KBM-7 (cell line): ENCODE results near the gene VANGL2.
"Not testable (repeated sequence)": the region's sequence is repeated elsewhere in the genome, so short reads cannot be mapped to it uniquely, and the experiment has no call there.

Source experiments
- DNase-seq: peaks from one replicate; pipeline ENCODE4 v3.0.0-alpha.2; 2015
- in situ Hi-C: fragments of 300-500 bp; cut with MboI; formaldehyde crosslinking; loops from 2 replicates; pipeline ENCODE4 v1.14.3; 2020; ENCODE audit warnings: low sequenced_read_pairs, low pct_unique_long_range_greater_than_20kb, mixed read lengths

VANGL2 gene

DNA sequence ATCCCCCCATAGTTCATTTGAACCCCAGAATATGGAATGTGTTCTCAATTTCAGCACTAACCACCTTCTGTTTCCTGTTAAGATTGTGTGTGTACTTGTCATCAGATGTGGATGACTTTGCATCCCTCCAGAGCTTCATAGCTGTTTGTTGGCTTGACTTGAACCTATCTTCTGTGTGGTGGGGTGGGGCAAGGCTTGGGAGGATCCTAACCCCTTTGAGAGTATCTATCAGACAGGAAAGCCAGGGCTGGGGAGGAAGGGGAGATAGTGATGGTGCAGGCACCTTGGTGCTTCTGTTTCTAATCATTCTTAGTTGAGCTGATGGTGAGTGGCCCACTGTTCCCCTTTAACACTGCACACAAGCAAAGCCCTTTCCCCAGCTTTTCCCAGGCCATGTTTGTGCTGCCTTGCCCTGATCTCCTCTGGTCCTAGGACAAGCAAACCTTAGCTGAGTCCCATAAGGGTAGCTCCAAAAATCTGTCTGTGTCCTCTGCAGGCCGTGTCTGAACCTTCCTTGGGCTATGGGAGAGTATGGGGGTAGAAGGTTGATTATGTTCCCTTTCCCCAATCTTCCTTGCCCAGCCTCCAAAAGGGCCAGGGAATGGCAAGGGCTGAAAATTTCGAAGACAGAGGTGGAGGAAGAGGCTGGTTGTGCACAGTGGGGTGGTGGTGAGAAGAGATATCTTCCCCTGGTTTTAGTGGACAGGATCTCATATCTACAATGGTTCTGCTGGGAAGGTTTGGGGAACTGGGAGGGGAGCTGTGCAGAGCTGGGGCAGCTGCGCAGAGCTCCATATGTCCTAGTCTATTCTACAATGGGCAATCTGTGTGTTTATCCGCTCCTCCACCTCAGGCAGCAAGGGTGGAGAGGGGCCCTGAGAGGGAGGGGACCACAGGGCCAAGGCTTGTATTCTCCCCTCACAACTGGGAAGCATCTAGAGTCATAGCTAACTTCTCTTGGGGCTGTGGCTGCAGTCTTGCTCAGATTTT lies 32.1 kb upstream of the VANGL2 start:
- in situ Hi-C loops, result no loop called here
- DNase-seq, result no peak

DNA sequence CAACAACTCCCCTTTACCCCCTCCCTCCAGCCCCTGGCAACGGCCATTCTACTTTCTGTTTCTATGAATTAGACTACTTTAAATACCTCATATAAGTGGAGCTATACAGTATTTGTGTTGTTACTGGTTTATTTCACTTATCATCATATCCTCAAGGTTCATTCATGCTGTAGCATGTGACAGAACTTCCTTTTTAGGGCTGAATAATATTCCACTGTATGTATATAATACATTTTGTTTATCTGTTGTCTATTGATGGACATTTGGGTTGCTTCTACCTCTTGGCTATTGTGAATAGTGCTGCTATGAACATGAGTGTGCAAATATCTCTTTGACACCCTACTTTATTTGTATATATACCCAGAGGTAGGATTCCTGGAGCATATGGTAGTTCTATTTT lies 31.3 kb upstream of the VANGL2 start:
- in situ Hi-C loops, result no loop called here
- DNase-seq, result no peak

GRCh38 chr1:160370561-160371345 lies 29.6 kb upstream of the VANGL2 start:
- no peak for DNase-seq
- in situ Hi-C loops, result no loop called here

- in situ Hi-C loops, result no loop called here
Measured at GRCh38 chr1:160371346-160371631, 29.1 kb upstream of the VANGL2 start.

DNA sequence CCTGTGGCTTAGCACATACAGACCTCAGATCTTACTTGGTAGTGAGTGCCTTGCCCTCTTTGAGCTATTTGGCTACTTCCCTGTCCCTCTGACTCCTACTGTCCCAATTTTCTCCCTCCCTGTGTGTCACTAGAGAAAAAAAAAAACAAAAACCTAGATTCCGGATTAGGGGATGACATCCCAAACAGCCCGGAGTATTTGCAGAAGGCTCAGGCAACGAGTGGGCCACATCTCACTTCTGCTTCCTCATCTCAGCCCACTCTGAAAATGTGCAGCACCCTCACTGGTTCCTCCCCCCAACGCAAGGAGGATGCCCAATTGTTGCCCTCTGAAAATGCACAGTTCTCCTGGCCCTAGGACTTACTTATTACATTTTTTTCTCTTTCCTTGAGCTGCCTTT lies 28.6 kb upstream of the VANGL2 start:
- in situ Hi-C loops, result no loop called here
- no peak for DNase-seq

More at GRCh38 chr1:160371346-160371631, 29.1 kb upstream of the VANGL2 start:
- DNase-seq, result no peak

DNA sequence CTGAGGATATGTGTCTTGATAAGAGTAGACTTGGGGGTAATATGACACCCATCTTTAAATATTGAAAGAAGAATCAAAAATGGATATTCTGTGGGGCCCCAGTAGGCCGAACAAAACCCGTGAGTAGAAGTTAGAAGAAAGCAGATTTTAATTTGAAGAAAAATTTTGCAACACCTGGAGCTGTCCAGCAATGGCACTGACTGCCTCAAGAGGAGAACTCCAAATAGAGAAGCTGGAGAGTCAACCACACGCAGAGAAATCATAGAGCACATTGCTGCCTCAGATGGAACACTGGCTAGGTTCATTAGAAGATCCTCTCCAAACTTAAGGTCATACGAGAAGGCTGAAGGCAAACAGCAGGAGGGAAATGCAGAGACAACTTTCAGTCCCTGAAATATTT lies 26.7 kb upstream of the VANGL2 start:
- in situ Hi-C loops, result no loop called here
- DNase-seq, result no peak

- in situ Hi-C loops, result no loop called here
- DNase-seq, result peak; percentile 24
Measured at GRCh38 chr1:160374306-160375110, 25.9 kb upstream of the VANGL2 start.

- in situ Hi-C loops, result no loop called here
- DNase-seq, result no peak
Measured at GRCh38 chr1:160375788-160376524, 24.4 kb upstream of the VANGL2 start.

- DNase-seq, result peak; percentile 83
- in situ Hi-C loops, result no loop called here
Measured at GRCh38 chr1:160376525-160377131, 23.7 kb upstream of the VANGL2 start.

- no peak for DNase-seq
- in situ Hi-C loops, result no loop called here
Measured at GRCh38 chr1:160377585-160378206, 22.7 kb upstream of the VANGL2 start.

DNA sequence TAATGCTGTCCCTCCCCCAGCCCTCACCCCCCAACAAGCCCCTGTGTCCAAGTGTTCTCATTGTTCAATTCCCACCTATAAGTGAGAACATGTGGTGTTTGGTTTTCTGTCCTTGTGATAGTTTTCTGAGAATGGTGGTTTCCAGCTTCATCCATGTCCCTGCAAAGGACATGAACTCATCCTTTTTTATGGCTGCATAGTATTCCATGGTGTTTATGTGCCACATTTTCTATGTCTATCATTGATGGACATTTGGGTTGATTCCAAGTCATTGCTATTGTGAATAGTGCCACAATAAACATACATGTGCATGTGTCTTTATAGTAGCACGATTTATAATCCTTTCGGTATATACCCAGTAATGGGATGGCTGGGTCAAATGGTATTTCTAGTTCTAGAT lies 15.6 kb upstream of the VANGL2 start:
- DNase-seq, in situ Hi-C loops: not testable (repeated sequence)

DNA sequence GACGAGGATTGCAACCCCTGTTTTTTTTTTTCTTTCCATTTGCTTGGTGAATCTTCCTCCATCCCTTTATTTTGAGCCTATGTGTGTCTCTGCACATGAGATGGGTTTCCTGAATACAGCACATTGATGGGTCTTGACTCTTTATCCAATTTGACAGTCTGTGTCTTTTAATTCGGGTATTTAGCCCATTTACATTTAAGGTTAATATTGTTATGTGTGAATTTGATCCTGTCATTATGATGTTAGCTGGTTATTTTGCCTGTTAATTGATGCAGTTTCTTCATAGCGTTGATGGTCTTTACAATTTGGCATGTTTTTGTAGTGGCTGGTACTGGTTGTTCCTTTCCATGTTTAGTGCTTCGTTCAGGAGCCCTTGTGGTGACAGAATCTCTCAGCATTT lies 12.0 kb upstream of the VANGL2 start:
- in situ Hi-C loops, DNase-seq: not testable (repeated sequence)

GRCh38 chr1:160394673-160395072 lies 5.7 kb upstream of the VANGL2 start:
- in situ Hi-C loops, result no loop called here

GRCh38 chr1:160397651-160398050 lies 2.7 kb upstream of the VANGL2 start:
- DNase-seq, result no peak
- in situ Hi-C loops, result no loop called here

More at GRCh38 chr1:160394673-160395072, 5.7 kb upstream of the VANGL2 start:
- no peak for DNase-seq

GRCh38 chr1:160398823-160399222 lies 1.5 kb upstream of the VANGL2 start:
- in situ Hi-C loops, result no loop called here

DNA sequence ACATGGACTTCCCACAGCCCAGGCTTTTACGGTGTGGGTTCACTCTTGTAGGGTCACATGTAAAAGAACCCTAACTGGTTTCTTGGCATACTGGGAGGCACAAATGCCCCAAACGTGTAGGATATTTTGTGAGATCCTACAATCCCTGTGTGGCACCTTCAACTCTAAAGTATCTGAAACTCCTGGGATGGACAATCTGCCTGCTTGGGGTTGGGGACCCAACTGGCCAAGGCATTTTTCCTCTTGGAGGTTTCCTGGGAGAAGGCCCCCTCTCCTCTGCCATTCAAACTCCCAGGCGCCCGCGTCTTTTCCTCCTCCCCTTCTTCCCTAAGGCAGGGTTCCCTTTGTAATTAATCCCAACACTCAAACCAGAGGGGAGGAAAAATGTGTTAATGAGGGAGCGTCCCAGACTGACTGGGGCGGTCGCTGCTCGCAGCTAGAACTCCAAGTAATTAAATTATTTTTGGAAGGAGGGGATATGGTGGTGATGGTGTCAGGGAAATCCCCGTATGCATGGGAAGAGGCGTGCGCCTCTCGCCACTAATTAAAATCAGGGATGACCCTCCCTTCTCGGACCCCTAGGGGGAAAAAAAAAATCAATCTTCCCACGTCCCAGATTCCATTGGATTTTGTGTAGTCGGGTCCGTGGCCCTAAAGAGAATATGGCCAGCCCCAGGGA lies 681 bp upstream of the VANGL2 start:
- DNase-seq, result no peak
- in situ Hi-C loops, result no loop called here

More at GRCh38 chr1:160398823-160399222, 1.5 kb upstream of the VANGL2 start:
- no peak for DNase-seq

DNA sequence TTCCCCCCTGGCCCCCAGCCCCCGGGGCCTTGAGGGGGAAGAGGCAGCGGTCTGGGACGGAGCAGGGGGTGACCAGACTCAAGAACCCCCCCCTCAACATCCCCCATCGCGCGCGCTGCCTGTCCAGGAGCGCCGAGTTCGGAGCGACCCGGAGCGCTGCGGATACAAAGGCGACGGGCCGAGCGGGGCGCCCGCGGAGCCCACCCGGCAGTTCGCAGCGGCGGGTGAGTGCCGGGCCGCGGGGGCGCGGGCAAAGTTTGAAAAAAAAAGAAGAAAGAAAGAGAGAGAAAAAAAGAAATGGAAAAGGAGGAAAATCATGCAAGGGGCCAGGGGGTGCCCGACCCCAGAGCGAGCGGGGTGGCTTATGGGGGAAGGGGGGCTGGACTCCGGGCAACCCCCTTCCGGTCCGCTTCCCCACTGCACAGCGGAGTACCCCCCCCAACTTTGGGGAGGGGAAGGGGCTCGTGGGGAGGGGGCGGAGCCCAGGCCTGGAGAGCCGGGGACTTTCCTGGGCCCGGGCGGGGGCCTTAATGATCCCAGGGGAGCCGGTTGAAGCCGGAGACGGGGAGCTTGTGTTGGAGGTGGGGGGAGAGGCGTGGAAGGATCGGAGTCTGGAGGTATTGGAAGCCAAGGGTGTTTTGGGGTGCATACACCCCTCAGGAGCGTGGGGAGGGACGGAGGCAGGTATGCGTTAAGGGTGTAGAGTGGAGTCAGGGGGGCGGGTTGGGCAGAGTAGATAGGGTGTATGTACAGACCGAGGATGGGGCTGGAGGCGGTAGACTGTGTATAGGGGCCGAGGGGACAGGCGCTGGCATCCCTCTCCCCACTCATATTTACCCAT lies 502 bp downstream of the VANGL2 start:
- DNase-seq, result peak; percentile 15
- in situ Hi-C loops, result no loop called here
